ENCODE data around the gene HAUS7.

GRCh38 chrX:153515435-153515834 lies 45.1 kb upstream of the HAUS7 start:
- TF ChIP-seq EZH2 (IDR thresholded peaks at IDR 0.05; ENCODE audit: insufficient read depth, poor library complexity, severe bottlenecking) (no peak), EZH2phosphoT487 (IDR thresholded peaks at IDR 0.05; ENCODE audit: insufficient read depth, low read depth) (no peak)
